NB4 (cell line): Measurements from ENCODE around the gene SLC43A3.
A peak's percentile ranks its signal among the peaks of the same experiment; 100 is the strongest.

ENCODE experiments used
- DNase-seq: peaks from one replicate; pipeline ENCODE4 v3.0.0; 2010; ENCODE audit warnings: low read depth
- H3K4me3 ChIP-seq: one replicate; pipeline ENCODE4 v1.5.1; 2011; ENCODE audit warnings: mild to moderate bottlenecking, low read depth, low read length, moderate library complexity
- MYC ChIP-seq: IDR thresholded peaks from 2 replicates; pipeline ENCODE4 v1.6.1; 2011; ENCODE audit warnings: low read depth, low read length
- POLR2A ChIP-seq: IDR thresholded peaks from 2 replicates; pipeline ENCODE4 v1.6.1; 2011; ENCODE audit warnings: mild to moderate bottlenecking; ENCODE audit not compliant: insufficient read length; ENCODE audit errors: extremely low read depth
- TF ChIP-seq, protein P1 (sequence below): IDR thresholded peaks from 2 replicates; pipeline ENCODE4 v1.6.1; 2011; ENCODE audit warnings: low read depth, low read length
- TF ChIP-seq, protein P2 (sequence below): IDR thresholded peaks from one replicate; pipeline ENCODE4 v1.5.1; 2012; ENCODE audit warnings: low read depth, low read length

Gene SLC43A3

DNA sequence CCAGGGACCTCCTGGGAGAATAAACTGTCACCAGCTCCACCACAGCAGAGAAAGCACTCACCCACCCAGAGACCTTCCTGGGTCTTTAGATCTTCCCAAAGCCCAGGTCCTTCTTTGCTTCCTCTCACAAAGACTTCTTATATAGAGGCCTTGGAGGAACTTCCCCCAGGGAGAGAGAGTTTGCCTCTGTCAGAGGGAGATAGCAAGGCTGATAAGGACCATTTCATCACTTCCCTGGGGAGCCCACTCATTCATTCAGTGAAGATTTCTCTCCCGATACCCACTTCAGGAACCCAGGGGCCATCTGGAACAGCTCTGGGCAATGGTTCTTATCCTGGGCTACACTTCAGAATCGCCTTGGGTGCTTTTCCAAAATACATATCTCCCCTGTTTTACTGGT lies 36.4 kb downstream of the SLC43A3 start, which contains the start of gene PRG2:
Gene PRG2 (minus strand): TSS at position 116 of the 400 bp plus-strand sequence. CDS start 706 bp downstream, outside the sequence.
- H3K4me3 ChIP-seq = peak within 1 kb of the TSS; percentile 70
- no peak for TF ChIP-seq POLR2A
- TF ChIP-seq, protein P1, sequence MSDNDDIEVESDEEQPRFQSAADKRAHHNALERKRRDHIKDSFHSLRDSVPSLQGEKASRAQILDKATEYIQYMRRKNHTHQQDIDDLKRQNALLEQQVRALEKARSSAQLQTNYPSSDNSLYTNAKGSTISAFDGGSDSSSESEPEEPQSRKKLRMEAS = no peak
- TF ChIP-seq, protein P2, sequence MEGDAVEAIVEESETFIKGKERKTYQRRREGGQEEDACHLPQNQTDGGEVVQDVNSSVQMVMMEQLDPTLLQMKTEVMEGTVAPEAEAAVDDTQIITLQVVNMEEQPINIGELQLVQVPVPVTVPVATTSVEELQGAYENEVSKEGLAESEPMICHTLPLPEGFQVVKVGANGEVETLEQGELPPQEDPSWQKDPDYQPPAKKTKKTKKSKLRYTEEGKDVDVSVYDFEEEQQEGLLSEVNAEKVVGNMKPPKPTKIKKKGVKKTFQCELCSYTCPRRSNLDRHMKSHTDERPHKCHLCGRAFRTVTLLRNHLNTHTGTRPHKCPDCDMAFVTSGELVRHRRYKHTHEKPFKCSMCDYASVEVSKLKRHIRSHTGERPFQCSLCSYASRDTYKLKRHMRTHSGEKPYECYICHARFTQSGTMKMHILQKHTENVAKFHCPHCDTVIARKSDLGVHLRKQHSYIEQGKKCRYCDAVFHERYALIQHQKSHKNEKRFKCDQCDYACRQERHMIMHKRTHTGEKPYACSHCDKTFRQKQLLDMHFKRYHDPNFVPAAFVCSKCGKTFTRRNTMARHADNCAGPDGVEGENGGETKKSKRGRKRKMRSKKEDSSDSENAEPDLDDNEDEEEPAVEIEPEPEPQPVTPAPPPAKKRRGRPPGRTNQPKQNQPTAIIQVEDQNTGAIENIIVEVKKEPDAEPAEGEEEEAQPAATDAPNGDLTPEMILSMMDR = no peak
- no peak for TF ChIP-seq MYC
- DNase-seq = peak; percentile 89

DNA sequence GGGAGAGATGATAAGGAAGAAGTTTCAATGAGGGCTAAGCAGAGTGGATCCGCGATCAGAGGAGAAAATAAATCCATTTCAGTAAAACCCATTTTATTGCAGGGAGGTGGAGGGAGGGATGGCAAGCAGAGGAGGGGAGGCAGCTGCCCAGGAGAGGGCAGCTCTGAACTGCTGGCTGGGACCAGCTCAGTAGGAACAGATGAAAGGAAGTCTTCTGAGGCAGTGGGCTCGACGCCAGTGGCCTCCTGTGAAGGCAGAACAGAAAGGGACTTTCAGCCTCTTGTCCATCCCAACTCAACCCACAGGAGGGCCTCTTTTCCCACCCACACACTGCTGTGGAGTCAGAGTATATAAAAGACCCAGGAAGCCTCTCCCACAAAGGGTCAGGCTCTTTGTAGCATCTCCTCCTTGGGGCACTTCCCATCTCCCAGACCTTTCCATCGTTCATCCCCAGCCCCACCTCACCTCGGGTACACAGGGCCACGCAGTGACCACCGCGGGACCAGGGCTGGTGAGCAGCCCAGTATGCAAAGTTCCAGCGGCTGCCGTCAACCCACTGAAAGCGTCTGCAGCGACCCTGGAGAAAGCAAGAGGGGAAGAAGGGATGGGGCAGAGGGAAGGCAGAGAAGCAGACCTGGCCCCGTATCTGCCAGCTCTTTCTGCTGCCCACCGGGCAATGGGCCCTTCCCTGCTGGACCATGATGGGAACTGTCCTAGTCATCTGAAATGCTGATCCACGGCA lies 39.5 kb downstream of the SLC43A3 start:
- TF ChIP-seq, protein P2 = no peak
- TF ChIP-seq, protein P1 = no peak
- TF ChIP-seq POLR2A (no peak), MYC (no peak)

DNA sequence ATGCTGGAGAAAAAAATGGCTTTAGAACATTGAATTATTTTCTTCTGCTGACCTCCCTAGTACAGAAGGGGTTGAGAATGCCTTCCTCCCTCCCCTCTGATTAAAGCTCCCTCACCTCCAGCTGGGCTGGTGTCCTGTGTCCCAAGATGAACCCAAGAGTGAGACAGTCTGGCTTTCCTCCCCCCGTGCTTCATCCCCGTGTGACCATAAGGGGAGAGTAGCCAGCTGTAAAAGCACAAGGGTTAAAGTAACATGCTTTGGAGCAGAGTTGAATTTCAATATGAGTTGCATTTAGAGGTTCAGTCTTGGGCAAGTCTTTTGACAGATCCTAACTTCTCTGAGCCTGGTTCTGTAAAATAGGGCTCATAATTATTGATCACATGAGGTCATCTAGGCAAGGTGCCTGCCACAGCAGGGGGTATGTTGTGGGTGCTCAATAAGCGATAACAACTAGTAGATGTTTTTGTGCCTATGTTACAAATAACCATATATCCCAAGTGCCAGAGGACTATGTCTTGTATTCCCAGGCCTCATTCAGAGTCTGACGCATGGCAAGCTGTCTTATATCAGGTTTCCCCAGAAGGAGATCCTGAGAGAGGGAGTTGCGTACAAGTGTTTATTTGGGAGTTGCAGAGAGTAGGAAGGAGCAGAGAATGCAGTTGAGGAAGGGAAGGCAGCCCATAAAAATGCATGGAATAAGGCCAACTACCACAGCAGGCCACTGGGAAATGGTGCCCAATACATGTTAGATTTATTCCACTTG lies 40.6 kb downstream of the SLC43A3 start:
- H3K4me3 ChIP-seq = no peak overlapping the region
- TF ChIP-seq POLR2A (no peak), MYC (no peak)
- TF ChIP-seq, protein P1 = no peak
- TF ChIP-seq, protein P2 = no peak
- DNase-seq = peak; percentile 57

More for the DNA sequence above, 39.5 kb downstream of the SLC43A3 start:
- H3K4me3 ChIP-seq = peak overlapping the region; percentile 45
- DNase-seq = peak; percentile 56

DNA sequence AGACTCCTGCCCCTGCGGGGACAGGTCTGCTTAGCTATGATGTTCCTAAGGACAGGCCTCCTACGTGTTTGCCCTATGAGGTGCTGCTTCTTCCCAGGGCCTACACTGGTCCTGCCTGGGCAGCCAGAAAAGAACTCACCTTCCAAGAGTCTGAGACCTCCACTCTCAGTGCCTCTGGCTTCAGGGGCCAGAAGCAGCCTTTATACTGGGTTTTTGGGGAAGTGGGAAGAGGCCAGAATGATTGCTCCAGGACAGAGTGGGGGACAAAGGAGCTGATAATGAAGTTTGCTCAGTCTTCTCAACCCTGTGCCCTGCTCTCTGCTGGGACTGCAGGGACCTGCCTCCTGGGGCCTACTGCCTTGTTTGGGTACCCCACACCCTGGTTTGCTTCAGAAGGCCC lies 45.9 kb downstream of the SLC43A3 start, which contains the start of gene PRG3:
Gene PRG3 (minus strand): TSS at position 176 of the 400 bp plus-strand sequence. CDS start 442 bp downstream, outside the sequence.
- no peak within 1 kb of the TSS for H3K4me3 ChIP-seq
- TF ChIP-seq, protein P1 = no peak
- TF ChIP-seq MYC (no peak), POLR2A (no peak)
- TF ChIP-seq, protein P2 = no peak
- DNase-seq = no peak

DNA sequence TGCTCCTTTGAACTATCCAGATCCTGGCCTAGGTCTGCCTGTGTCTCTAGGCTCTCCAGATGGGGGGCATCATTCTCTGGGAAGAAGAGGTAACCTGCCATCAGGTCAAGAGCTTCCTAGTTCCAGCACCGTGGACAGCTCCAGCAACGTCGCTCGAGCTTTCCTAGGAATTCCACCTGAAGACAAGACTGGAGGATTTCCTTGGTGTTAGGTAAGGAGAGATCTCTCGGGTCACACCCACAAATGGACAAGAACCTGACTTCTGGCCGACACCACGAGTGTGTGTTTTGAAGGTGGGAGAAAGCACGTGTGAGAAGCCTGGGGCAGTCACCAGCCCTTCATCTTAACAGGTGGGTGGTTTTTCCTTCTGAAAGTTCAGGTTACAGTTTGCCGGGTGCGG lies 47.2 kb downstream of the SLC43A3 start:
- DNase-seq = peak; percentile 33
- H3K4me3 ChIP-seq = no peak overlapping the region
- no peak for TF ChIP-seq MYC

DNA sequence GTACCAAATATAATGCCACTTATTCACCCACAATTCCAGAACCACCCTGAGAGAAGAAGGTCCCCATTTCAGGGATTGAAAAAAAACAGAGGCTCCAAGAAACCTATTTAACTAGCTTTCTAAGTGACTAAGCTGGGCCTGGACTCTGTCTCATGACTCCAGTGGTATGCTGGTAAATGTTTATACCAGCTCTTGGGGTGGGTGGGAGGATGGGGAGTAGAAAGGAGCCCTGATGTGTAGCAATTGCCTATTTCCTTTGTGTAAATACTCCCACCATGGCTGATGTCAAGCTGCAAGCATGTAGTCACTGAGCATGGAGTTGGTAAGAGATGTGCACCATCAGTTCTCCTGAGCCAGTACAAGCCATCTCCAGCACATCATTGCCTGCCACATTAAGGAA lies 48.7 kb downstream of the SLC43A3 start:
- H3K4me3 ChIP-seq = no peak overlapping the region
- TF ChIP-seq, protein P2 = no peak
- TF ChIP-seq, protein P1 = no peak
- TF ChIP-seq POLR2A = no peak
- no peak for TF ChIP-seq MYC
- DNase-seq = peak; percentile 82
